ENCODE measurements around the gene CALHM4.

DNA sequence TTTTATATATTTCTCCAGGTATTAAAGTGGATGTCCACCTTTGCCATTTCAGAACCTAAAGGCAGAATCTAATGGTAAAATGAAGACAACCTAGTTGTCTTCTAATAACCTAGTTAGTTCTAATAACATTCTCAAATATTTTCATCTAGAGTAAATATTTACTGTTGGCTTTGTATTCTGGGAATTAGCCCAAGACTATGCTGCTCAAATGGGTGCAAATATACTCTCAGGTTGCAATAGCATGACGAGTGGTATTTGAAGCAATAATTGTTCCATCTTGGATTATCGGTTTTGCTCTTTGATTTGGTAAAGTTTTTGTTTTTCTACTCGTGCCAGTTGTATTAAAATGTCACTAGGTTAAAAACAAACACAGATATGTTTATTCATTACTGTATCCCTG is 41.7 kb downstream of the CALHM4 start:
- TF ChIP-seq, protein P1, sequence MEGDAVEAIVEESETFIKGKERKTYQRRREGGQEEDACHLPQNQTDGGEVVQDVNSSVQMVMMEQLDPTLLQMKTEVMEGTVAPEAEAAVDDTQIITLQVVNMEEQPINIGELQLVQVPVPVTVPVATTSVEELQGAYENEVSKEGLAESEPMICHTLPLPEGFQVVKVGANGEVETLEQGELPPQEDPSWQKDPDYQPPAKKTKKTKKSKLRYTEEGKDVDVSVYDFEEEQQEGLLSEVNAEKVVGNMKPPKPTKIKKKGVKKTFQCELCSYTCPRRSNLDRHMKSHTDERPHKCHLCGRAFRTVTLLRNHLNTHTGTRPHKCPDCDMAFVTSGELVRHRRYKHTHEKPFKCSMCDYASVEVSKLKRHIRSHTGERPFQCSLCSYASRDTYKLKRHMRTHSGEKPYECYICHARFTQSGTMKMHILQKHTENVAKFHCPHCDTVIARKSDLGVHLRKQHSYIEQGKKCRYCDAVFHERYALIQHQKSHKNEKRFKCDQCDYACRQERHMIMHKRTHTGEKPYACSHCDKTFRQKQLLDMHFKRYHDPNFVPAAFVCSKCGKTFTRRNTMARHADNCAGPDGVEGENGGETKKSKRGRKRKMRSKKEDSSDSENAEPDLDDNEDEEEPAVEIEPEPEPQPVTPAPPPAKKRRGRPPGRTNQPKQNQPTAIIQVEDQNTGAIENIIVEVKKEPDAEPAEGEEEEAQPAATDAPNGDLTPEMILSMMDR (IDR thresholded peaks at IDR 0.05): no peak
- no peak for TF ChIP-seq POLR2A (IDR thresholded peaks at IDR 0.05)
